ENCODE measurements around the gene RASA4B.

DNA sequence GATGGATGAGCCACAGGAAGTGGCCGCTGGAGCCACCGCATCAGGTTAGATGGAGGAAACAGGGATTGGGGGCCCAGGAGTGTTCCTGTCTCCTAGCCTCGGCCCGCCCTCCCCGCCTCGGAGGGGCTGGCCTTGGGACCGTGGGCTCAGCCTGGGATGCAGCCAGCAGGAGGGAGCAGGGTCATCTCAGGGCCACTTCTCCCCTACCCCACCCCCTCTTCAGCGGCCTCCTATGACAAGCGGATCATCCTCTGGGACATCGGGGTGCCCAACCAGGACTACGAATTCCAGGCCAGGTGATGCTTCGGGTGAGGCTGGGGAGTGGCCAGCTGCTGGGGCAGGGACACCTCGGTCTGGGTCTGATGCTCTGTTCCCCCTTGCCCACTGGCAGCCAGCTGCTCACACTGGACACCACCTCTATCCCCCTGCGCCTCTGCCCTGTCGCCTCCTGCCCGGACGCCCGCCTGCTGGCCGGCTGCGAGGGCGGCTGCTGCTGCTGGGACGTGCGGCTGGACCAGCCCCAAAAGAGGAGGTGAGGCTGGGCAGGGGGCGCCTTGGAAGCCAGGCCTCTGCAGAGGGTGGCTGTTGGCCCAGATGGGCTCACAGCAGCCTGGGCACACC is 48.1 kb downstream of the RASA4B start:
- TF ChIP-seq CTCF (IDR thresholded peaks at IDR 0.05; ENCODE audit: extremely low read depth in 1 of 2, insufficient read depth in 1 of 2, low read depth in 1 of 2, low read length in 2 of 2) (no peak), POLR2AphosphoS5 (IDR thresholded peaks at IDR 0.05; ENCODE audit: insufficient read depth, low read depth, low read length) (no peak), MAX (IDR thresholded peaks at IDR 0.05; ENCODE audit: insufficient read depth, insufficient read length) (no peak)

Data from endothelial cell of umbilical vein (primary cell).